OCI-LY7 (cell line): Measurements from ENCODE around the gene DNAJB9. TPM values are rescaled to one million over a fixed set of nuclear protein-coding genes. Genes with fewer than 3 reads are reported as not detected.
A peak's percentile ranks its signal among the peaks of the same experiment; 100 is the strongest.

Experiments
- BruUV-seq: library from RNA; stranded (reverse); fragments of 400-500 nt; replicated peaks from 2 replicates; lab custom pipeline; 2021; lab: Mats Ljungman, UMichigan
- CTCF ChIA-PET: fragments of 300-600 bp; sonication (Branson Sonifier 250); formaldehyde crosslinking; loops from one replicate; lab custom pipeline; 2022; ENCODE audit warnings: antibody characterized with exemption; ENCODE audit not compliant: unreplicated experiment; lab: Charles Lee
- POLR2A ChIA-PET: fragments of 300-600 bp; sonication (Branson Sonifier 250); formaldehyde crosslinking; loops from one replicate; lab custom pipeline; 2022; ENCODE audit warnings: antibody characterized with exemption; lab: Charles Lee
- DNase-seq: peaks from one replicate; pipeline ENCODE4 v3.0.0-alpha.2; 2015; ENCODE audit warnings: low spot score
- H2AFZ ChIP-seq: fragments of 200-600 bp; sonication (generic), shearing (Covaris generic); 2 replicates; pipeline ENCODE4 v1.6.1; 2014; ENCODE audit warnings: mild to moderate bottlenecking, antibody characterized with exemption, low read length, moderate library complexity
- H3K27ac ChIP-seq: fragments of 200-600 bp; sonication (generic); 2 replicates; pipeline ENCODE4 v1.5.1; 2014; ENCODE audit warnings: mixed run types, low read depth, mild to moderate bottlenecking, moderate library complexity, low read length, inconsistent platforms; ENCODE audit not compliant: poor library complexity, severe bottlenecking
- H3K36me3 ChIP-seq: fragments of 200-600 bp; sonication (generic); 2 replicates; pipeline ENCODE4 v1.6.1; 2014; ENCODE audit warnings: mild to moderate bottlenecking, antibody characterized with exemption, low read length, moderate library complexity, mixed read lengths; ENCODE audit not compliant: insufficient read depth
- H3K4me1 ChIP-seq: fragments of 200-600 bp; sonication (generic); 2 replicates; pipeline ENCODE4 v1.5.1; 2014; ENCODE audit warnings: mild to moderate bottlenecking, low read length; ENCODE audit not compliant: insufficient read depth, poor library complexity, severe bottlenecking
- H3K4me2 ChIP-seq: fragments of 200-600 bp; sonication (generic); 2 replicates; pipeline ENCODE4 v1.6.1; 2014; ENCODE audit warnings: mild to moderate bottlenecking, low read length
- H3K4me3 ChIP-seq: fragments of 200-600 bp; sonication (generic); 2 replicates; pipeline ENCODE4 v1.5.1; 2014; ENCODE audit warnings: mild to moderate bottlenecking, low read depth, low read length; ENCODE audit not compliant: poor library complexity, severe bottlenecking
- H3K79me2 ChIP-seq: fragments of 200-600 bp; sonication (generic); 2 replicates; pipeline ENCODE4 v1.6.1; 2016; ENCODE audit warnings: low read depth, mild to moderate bottlenecking, low read length, moderate library complexity, mixed read lengths; ENCODE audit not compliant: insufficient read depth
- H3K9me2 ChIP-seq: fragments of 200-600 bp; sonication (generic); 2 replicates; pipeline ENCODE4 v1.6.1; 2016; ENCODE audit warnings: mild to moderate bottlenecking, low read length, mixed read lengths; ENCODE audit not compliant: insufficient read depth
- H3K9me3 ChIP-seq: fragments of 200-600 bp; sonication (generic); 2 replicates; pipeline ENCODE4 v1.6.1; 2014; ENCODE audit warnings: mild to moderate bottlenecking, mixed run types, low read length, mixed read lengths
- H4K20me1 ChIP-seq: fragments of 200-600 bp; sonication (generic); 2 replicates; pipeline ENCODE4 v1.6.1; 2014; ENCODE audit warnings: mild to moderate bottlenecking, antibody characterized with exemption, low read length, moderate library complexity, mixed read lengths; ENCODE audit not compliant: insufficient read depth
- EZH2phosphoT487 ChIP-seq: fragments of 200-600 bp; sonication (generic); IDR thresholded peaks from 2 replicates; pipeline ENCODE4 v1.6.1; 2018; ENCODE audit warnings: low read depth, borderline replicate concordance, mild to moderate bottlenecking, mixed run types, antibody characterized with exemption, low read length, moderate library complexity, mixed read lengths
- intact Hi-C: fragments of 100-400 bp; cut with micrococcal nuclease; formaldehyde crosslinking; loops from one replicate; pipeline ENCODE4 v1.10.0; 2022; ENCODE audit not compliant: unreplicated experiment
- total RNA-seq, 2 experiments: library from RNA; depleted of rRNA in 1 of 2; stranded (reverse); fragments of >200 nt in 1 of 2; shearing (Covaris generic) in 1 of 2; gene quantifications; 2 replicates each; pipeline ENCODE4 v1.2.3, GENCODE V29; 2014 to 2022
- TF ChIP-seq, protein P1 (sequence below): fragments of 200-600 bp; sonication (generic); conservative IDR thresholded peaks from 2 replicates; pipeline ENCODE4 v1.5.1; 2014; ENCODE audit warnings: mild to moderate bottlenecking, antibody characterized with exemption, low read length, moderate library complexity, mixed read lengths

DNAJB9 gene
- total RNA-seq, 2 experiments from 2014 or later: 11.4 to 20.3 TPM

DNA sequence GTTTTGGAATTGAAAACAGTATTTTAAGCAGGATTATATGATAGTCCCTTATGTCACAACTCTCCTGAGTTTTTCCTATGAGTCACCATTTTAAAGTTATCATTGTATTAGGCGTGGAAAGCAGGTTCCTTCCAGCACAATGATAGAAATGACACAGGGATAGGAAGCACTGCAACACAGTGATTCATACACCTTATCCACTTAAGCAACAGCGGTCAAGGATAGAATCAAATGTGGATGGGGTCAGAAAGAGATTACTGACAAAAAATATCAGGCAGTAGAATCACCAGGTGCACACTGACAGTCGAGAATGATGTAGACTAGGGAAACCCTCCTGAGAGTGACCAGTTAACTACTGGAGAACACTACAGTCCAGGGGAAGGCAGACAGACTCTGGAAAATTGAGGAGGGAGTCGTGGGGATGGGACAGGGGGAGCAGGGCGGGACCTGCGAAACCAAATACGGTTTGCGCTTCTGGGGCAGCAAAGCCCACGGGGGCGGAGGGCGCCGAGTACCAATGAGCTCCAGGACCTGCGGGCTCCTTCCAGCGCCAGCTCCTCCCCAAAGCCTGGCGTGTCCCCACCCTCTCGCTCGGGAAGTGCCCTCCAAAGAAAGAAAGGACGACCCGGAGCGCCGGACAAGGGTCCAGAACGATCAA lies 44.2 kb upstream of the DNAJB9 start:
- H3K9me2 ChIP-seq: no peaks in the 10 kb centered on the region
- H3K36me3 ChIP-seq: peaks cover 11% of the 10 kb centered on the region; the same call in 1 of the 2 replicates
- H3K4me3 ChIP-seq: peak overlapping the region; percentile 84
- H3K4me2 ChIP-seq: peak overlapping the region; percentile 91
- CTCF ChIA-PET: interaction anchor here (1.0 to 1.2 kb wide), 2 partner anchors 8 to 24 kb away, joined by 3 read pairs; no protein-coding TSS in a partner anchor
- BruUV-seq: TSS peak; percentile 73
- intact Hi-C loops: no loop called here
- POLR2A ChIA-PET: interaction anchor here (0.5 to 4.3 kb wide), 19 partner anchors 8 to 1186 kb away, joined by 3 to 44 read pairs (median 5); partner anchors contain the start of genes DNAJB9 and THAP5
- DNase-seq: peak; percentile 19
- H4K20me1 ChIP-seq: no peaks in the 10 kb centered on the region
- H3K9me3 ChIP-seq: no peaks in the 10 kb centered on the region
- H2AFZ ChIP-seq: peak overlapping the region; percentile 32; the same call in 1 of the 2 replicates
- peaks cover 51% of the 10 kb centered on the region for H3K79me2 ChIP-seq
- peak overlapping the region; percentile 58 for H3K27ac ChIP-seq
- TF ChIP-seq, protein P1, sequence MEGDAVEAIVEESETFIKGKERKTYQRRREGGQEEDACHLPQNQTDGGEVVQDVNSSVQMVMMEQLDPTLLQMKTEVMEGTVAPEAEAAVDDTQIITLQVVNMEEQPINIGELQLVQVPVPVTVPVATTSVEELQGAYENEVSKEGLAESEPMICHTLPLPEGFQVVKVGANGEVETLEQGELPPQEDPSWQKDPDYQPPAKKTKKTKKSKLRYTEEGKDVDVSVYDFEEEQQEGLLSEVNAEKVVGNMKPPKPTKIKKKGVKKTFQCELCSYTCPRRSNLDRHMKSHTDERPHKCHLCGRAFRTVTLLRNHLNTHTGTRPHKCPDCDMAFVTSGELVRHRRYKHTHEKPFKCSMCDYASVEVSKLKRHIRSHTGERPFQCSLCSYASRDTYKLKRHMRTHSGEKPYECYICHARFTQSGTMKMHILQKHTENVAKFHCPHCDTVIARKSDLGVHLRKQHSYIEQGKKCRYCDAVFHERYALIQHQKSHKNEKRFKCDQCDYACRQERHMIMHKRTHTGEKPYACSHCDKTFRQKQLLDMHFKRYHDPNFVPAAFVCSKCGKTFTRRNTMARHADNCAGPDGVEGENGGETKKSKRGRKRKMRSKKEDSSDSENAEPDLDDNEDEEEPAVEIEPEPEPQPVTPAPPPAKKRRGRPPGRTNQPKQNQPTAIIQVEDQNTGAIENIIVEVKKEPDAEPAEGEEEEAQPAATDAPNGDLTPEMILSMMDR: no peak
- TF ChIP-seq EZH2phosphoT487: no peak
- H3K4me1 ChIP-seq: peaks cover 34% of the 10 kb centered on the region

DNA sequence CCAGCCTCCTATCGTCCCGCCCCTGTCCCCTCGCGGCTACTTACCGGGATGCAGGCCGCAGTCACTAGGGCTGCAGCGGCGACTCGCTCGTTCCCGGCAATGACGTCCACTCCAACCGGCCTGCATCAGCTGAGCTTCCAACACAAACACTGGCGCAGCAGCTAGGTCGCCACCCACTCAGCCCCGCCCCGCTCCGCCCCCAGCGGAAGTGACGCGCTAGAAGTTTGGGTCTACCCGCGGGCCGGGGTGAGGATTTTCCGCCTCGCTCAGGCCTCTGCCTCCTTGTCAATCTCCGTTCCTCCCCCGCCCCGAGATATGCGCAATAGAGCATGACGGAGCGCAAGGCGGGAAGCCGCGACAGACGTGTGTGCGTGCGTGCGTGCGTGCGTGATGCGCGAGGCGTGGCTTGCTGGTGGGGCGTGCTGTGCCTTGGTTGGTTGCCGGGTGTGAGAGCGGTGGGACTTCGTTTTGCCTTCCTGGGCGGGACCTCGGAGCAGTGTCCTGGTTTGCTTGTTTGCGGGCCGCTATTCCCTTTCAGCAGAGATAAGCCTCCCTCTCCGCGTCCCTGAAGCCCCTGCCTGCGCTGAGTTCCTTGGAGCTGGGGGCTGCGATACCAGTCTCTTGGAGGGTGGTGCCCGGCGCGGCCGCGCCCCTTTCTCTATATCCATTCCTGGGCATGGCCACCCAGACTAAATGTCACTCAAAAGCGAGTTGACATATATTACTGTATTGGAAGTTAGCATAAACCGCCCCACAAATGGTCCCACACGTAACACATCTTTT lies 43.5 kb upstream of the DNAJB9 start, which contains the start of gene PNPLA8:
Gene PNPLA8, minus strand, starts transcription at position 151 of the 783 bp plus-strand sequence. CDS start 10,644 bp downstream, outside the sequence.
- POLR2A ChIA-PET: interaction anchor here (0.6 to 4.3 kb wide), 19 partner anchors 9 to 429 kb away, joined by 3 to 44 read pairs (median 5); partner anchors contain the start of genes DNAJB9 and THAP5
- H4K20me1 ChIP-seq: no peaks in the 10 kb centered on the region
- DNase-seq: peak; percentile 99
- BruUV-seq: no TSS peak
- H3K79me2 ChIP-seq: peaks cover 44% of the 10 kb centered on the region
- H3K4me1 ChIP-seq: peaks cover 34% of the 10 kb centered on the region
- H3K27ac ChIP-seq: peak within 1 kb of the TSS; percentile 73
- no peaks in the 10 kb centered on the region for H3K9me3 ChIP-seq
- peak within 1 kb of the TSS; percentile 57; the same call in 1 of the 2 replicates for H2AFZ ChIP-seq
- CTCF ChIA-PET: interaction anchor here (1.0 to 1.2 kb wide), 2 partner anchors 8 to 25 kb away, joined by 3 read pairs; no protein-coding TSS in a partner anchor
- peaks cover 8% of the 10 kb centered on the region; the same call in 1 of the 2 replicates for H3K36me3 ChIP-seq
- H3K4me3 ChIP-seq: peak within 1 kb of the TSS; percentile 84
- peak within 1 kb of the TSS; percentile 91 for H3K4me2 ChIP-seq
- no peaks in the 10 kb centered on the region for H3K9me2 ChIP-seq
- TF ChIP-seq, protein P1: no peak
- no peak for TF ChIP-seq EZH2phosphoT487
- intact Hi-C loops: loop anchor here (1.0 to 2.0 kb wide), 2 partner anchors 23 to 43 kb away; partner anchors contain the start of genes DNAJB9 and THAP5
